Endothelial cell of umbilical vein (primary cell): ENCODE measurements around the gene RBFOX1. TPM values are rescaled to one million over a fixed set of nuclear protein-coding genes. Genes with fewer than 3 reads are reported as not detected.
"Not testable (repeated sequence)": the region's sequence is repeated elsewhere in the genome, so short reads cannot be mapped to it uniquely, and the experiment has no call there.

Source experiments
- BruUV-seq: library from RNA; stranded (reverse); fragments of 400-500 nt; replicated peaks from 2 replicates; lab custom pipeline; 2021; lab: Mats Ljungman, UMichigan
- CTCF ChIA-PET: fragments of 300-600, 350-600 bp; sonication (Branson Sonifier 250); formaldehyde crosslinking; loops from one replicate; lab custom pipeline; 2021; ENCODE audit warnings: antibody characterized with exemption, inconsistent platforms; lab: Charles Lee
- POLR2A ChIA-PET: fragments of 300-600, 350-600 bp; sonication (Branson Sonifier 250); formaldehyde crosslinking; loops from one replicate; lab custom pipeline; 2021; ENCODE audit warnings: antibody characterized with exemption, inconsistent platforms; lab: Charles Lee
- DNase-seq: peaks from one replicate; pipeline ENCODE4 v3.0.0-alpha.2; 2011; ENCODE audit warnings: low read depth, low spot score
- FAIRE-seq: peaks from 2 replicates; lab custom pipeline; 2011; peaks lifted over from hg19 to GRCh38; lab: Jason Lieb, UNC
- H2AFZ ChIP-seq: 2 replicates; pipeline ENCODE4 v1.6.0; 2012; ENCODE audit warnings: low read depth, low read length, control low read depth, inconsistent platforms
- H3K27ac ChIP-seq: 2 replicates; pipeline ENCODE4 v1.5.1; 2011; ENCODE audit warnings: low read depth, mild to moderate bottlenecking, control low read depth, low read length, moderate library complexity; ENCODE audit not compliant: insufficient read depth
- H3K27me3 ChIP-seq, 2 experiments: 2 replicates each; pipeline versions ENCODE4 v1.6.0 to v1.6.1; 2011; ENCODE audit warnings: low read length in 2 of 2, mixed read lengths in 1 of 2; ENCODE audit not compliant: control insufficient read depth in 2 of 2, insufficient read depth in 2 of 2
- H3K36me3 ChIP-seq, 2 experiments: 2 replicates in 1 of 2; 3 replicates in 1 of 2; pipeline ENCODE4 v1.5.1; 2011; ENCODE audit warnings: low read length in 2 of 2, mild to moderate bottlenecking in 1 of 2, moderate library complexity in 1 of 2; ENCODE audit not compliant: control insufficient read depth in 2 of 2, insufficient read depth in 2 of 2; ENCODE audit errors: extremely low read depth in 1 of 2
- H3K4me1 ChIP-seq: 3 replicates; pipeline ENCODE4 v1.5.1; 2011; ENCODE audit warnings: mild to moderate bottlenecking, low read length; ENCODE audit not compliant: control insufficient read depth, insufficient read depth; ENCODE audit errors: extremely low read depth
- H3K4me2 ChIP-seq: 2 replicates; pipeline ENCODE4 v1.6.1; 2011; ENCODE audit warnings: low read length, control low read depth, mixed read lengths; ENCODE audit not compliant: insufficient read depth
- H3K4me3 ChIP-seq, 3 experiments: fragments of 200-600 bp in 1 of 3; sonication (generic), shearing (Covaris generic) in 1 of 3; replicated peaks in 1 of 3; 2 replicates each; pipeline ENCODE4 v1.5.1; 2011 to 2016; ENCODE audit warnings: control low read depth in 3 of 3, low read length in 3 of 3, mild to moderate bottlenecking in 2 of 3, inconsistent platforms in 1 of 3, low read depth in 1 of 3, moderate library complexity in 1 of 3; ENCODE audit not compliant: insufficient read depth in 1 of 3
- H3K79me2 ChIP-seq: 2 replicates; pipeline ENCODE4 v1.6.0; 2012; ENCODE audit warnings: low read length, inconsistent platforms; ENCODE audit not compliant: control insufficient read depth, insufficient read depth
- H3K9ac ChIP-seq: replicated peaks from 2 replicates; pipeline ENCODE3; 2011; ENCODE audit warnings: low read length, control low read depth; ENCODE audit not compliant: insufficient read depth; ENCODE audit errors: extremely low read depth
- H3K9me1 ChIP-seq: replicated peaks from 3 replicates; pipeline ENCODE4 v1.6.0; 2011; ENCODE audit warnings: mild to moderate bottlenecking, low read length; ENCODE audit not compliant: control insufficient read depth, insufficient read depth; ENCODE audit errors: extremely low read depth
- H3K9me3 ChIP-seq: replicated peaks from 2 replicates; pipeline ENCODE4 v1.5.1; 2012; ENCODE audit warnings: low read length, inconsistent platforms; ENCODE audit not compliant: control insufficient read depth, insufficient read depth
- H4K20me1 ChIP-seq: replicated peaks from 2 replicates; pipeline ENCODE3; 2011; ENCODE audit warnings: mild to moderate bottlenecking, low read length; ENCODE audit not compliant: control insufficient read depth, insufficient read depth; ENCODE audit errors: extremely low read depth
- EZH2 ChIP-seq: IDR thresholded peaks from 2 replicates; pipeline ENCODE4 v1.6.1; 2012; ENCODE audit warnings: borderline replicate concordance, low read depth, mild to moderate bottlenecking, moderate library complexity, low read length, inconsistent platforms; ENCODE audit not compliant: severe bottlenecking
- FOS ChIP-seq: IDR thresholded peaks from 2 replicates; pipeline ENCODE4 v1.6.1; 2011; ENCODE audit warnings: mild to moderate bottlenecking, low read length, moderate library complexity, borderline replicate concordance; ENCODE audit not compliant: insufficient read depth
- GATA2 ChIP-seq: IDR thresholded peaks from 2 replicates; pipeline ENCODE4 v1.7.0; 2011; ENCODE audit warnings: low read depth, mild to moderate bottlenecking, moderate library complexity, mixed read lengths, low read length; ENCODE audit not compliant: insufficient read length, insufficient read depth
- JUN ChIP-seq: IDR thresholded peaks from 2 replicates; pipeline ENCODE4 v1.6.1; 2011; ENCODE audit warnings: borderline replicate concordance, low read depth; ENCODE audit not compliant: insufficient read length, insufficient read depth
- MYC ChIP-seq: IDR thresholded peaks from one replicate; pipeline ENCODE4 v1.6.1; 2011; ENCODE audit warnings: mild to moderate bottlenecking, low read depth, low read length
- POLR2A ChIP-seq: IDR thresholded peaks from 2 replicates; pipeline ENCODE4 v1.6.1; 2012; ENCODE audit warnings: low read depth, mild to moderate bottlenecking, control low read depth, low read length
- POLR2AphosphoS5 ChIP-seq: IDR thresholded peaks from 2 replicates; pipeline ENCODE4 v1.6.1; 2012; ENCODE audit warnings: low read depth, mild to moderate bottlenecking, control low read depth, low read length, moderate library complexity; ENCODE audit not compliant: insufficient read depth
- dilution Hi-C: fragments of 300-500 bp; cut with MboI; formaldehyde crosslinking; loops from one replicate; pipeline ENCODE4 v1.15.0; 2019; ENCODE audit warnings: low sequenced_read_pairs; ENCODE audit not compliant: extremely low pct_ligation_motif_present
- intact Hi-C: fragments of 100-400 bp; cut with micrococcal nuclease; formaldehyde crosslinking; loops from one replicate; pipeline ENCODE4 v1.10.0; 2022
- polyA plus RNA-seq, 4 experiments: library from polyadenylated mRNA; depleted of rRNA in 3 of 4; stranded (reverse) in 3 of 4; unstranded in 1 of 4; fragments of >200 nt; gene quantifications; 2 replicates each; pipeline versions ENCODE4 v1.2.1 to v1.2.3, GENCODE V29; 2011 to 2012; ENCODE audit warnings: missing spikeins in 1 of 4
- total RNA-seq: library from RNA; stranded (reverse); gene quantifications from 2 replicates; pipeline ENCODE4 v1.2.3, GENCODE V29; 2021
- TF ChIP-seq, protein P1 (sequence below), 2 donors: IDR thresholded peaks; 1 replicate in 1 of 2; 2 replicates in 1 of 2; pipeline ENCODE4 v1.5.1; 2011; ENCODE audit warnings: low read length in 2 of 2, mild to moderate bottlenecking in 2 of 2, moderate library complexity in 2 of 2, control low read depth in 1 of 2, inconsistent platforms in 1 of 2, low read depth in 1 of 2; ENCODE audit not compliant: insufficient read depth in 1 of 2; ENCODE audit errors: extremely low read depth in 1 of 2
- TF ChIP-seq, protein P2 (sequence below): IDR thresholded peaks from 2 replicates; pipeline ENCODE4 v1.6.1; 2011; ENCODE audit not compliant: insufficient read depth, insufficient read length

RBFOX1 gene
- total and polyA plus RNA-seq, 2 donors (not counting 3 experiments of a cell fraction or from before 2014, with no cell fraction given) = not detected

- TF ChIP-seq POLR2AphosphoS5 (no peak), FOS (no peak), MYC (no peak), JUN (no peak), EZH2 (no peak), GATA2 (no peak), POLR2A (no peak)
- TF ChIP-seq, protein P1, sequence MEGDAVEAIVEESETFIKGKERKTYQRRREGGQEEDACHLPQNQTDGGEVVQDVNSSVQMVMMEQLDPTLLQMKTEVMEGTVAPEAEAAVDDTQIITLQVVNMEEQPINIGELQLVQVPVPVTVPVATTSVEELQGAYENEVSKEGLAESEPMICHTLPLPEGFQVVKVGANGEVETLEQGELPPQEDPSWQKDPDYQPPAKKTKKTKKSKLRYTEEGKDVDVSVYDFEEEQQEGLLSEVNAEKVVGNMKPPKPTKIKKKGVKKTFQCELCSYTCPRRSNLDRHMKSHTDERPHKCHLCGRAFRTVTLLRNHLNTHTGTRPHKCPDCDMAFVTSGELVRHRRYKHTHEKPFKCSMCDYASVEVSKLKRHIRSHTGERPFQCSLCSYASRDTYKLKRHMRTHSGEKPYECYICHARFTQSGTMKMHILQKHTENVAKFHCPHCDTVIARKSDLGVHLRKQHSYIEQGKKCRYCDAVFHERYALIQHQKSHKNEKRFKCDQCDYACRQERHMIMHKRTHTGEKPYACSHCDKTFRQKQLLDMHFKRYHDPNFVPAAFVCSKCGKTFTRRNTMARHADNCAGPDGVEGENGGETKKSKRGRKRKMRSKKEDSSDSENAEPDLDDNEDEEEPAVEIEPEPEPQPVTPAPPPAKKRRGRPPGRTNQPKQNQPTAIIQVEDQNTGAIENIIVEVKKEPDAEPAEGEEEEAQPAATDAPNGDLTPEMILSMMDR (IDR thresholded peaks at IDR 0.05; ENCODE audit: extremely low read depth in 1 of 2, insufficient read depth in 1 of 2, low read depth in 1 of 2, low read length in 2 of 2) = no peak
- TF ChIP-seq, protein P2, sequence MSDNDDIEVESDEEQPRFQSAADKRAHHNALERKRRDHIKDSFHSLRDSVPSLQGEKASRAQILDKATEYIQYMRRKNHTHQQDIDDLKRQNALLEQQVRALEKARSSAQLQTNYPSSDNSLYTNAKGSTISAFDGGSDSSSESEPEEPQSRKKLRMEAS = no peak
- no peak overlapping the region for H3K4me3 ChIP-seq
- no peaks in the 10 kb centered on the region for H3K27me3 ChIP-seq
- H4K20me1 ChIP-seq = no peaks in the 10 kb centered on the region
- CTCF ChIA-PET = no interaction called here
- peaks cover 2% of the 10 kb centered on the region for H3K9me3 ChIP-seq
- no peak overlapping the region for H3K4me2 ChIP-seq
- H3K36me3 ChIP-seq = no peaks in the 10 kb centered on the region
- no peak overlapping the region for H3K27ac ChIP-seq
- no peak overlapping the region for H2AFZ ChIP-seq
- dilution Hi-C loops (no loop called here), intact Hi-C loops (no loop called here)
- H3K9ac ChIP-seq = no peak overlapping the region
- POLR2A ChIA-PET = no interaction called here
- no peaks in the 10 kb centered on the region for H3K4me1 ChIP-seq
- DNase-seq (no peak), FAIRE-seq (no peak)
- H3K9me1 ChIP-seq = no peaks in the 10 kb centered on the region
- no peaks in the 10 kb centered on the region for H3K79me2 ChIP-seq
- no TSS peak for BruUV-seq
Observed at GRCh38 chr16:7501868-7502267, 169.2 kb downstream of the RBFOX1 start.

DNA sequence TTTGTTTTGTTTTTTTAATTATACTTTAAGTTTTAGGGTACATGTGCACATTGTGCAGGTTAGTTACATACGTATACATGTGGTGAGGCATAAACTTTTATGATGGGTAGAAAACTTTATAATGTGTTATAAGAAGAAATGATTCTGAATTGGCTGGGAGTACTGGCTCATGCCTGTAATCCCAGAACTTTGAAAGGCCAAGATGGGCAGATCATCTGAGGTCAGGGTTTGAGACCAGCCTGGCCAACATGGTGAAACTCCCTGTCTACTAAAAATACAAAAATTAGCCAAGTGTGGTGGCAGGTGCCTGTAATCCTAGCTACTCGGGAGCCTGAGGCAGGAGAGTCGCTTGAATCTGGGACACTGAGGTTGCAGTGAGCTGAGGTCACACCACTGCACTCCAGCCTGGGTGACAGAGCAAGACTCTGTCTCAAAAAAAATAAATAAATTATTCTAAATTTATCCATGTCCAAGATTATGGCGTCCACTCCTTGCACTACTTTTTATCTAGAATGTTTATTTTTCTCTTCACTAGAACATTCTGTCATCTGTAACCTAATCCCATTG, 170.0 kb downstream of the RBFOX1 start:
- H3K4me3 ChIP-seq, H3K27ac ChIP-seq, CTCF ChIA-PET, H3K9ac ChIP-seq, H3K79me2 ChIP-seq, H3K36me3 ChIP-seq, H3K27me3 ChIP-seq, DNase-seq, H3K9me1 ChIP-seq, H3K4me1 ChIP-seq, H3K4me2 ChIP-seq, H2AFZ ChIP-seq, BruUV-seq, H3K9me3 ChIP-seq, H4K20me1 ChIP-seq, FAIRE-seq, POLR2A ChIA-PET, intact Hi-C loops, dilution Hi-C loops: not testable (repeated sequence)
